GM19099 (cell line): Measurements from ENCODE around the gene SPTY2D1.

Experiments used
- POLR2A ChIP-seq: IDR thresholded peaks from 3 replicates; pipeline ENCODE4 v1.6.1; 2011; ENCODE audit warnings: low read depth; ENCODE audit not compliant: insufficient read length; ENCODE audit errors: extremely low read depth

The SPTY2D1 gene

GRCh38 chr11:18618342-18619025 is 15.7 kb downstream of the SPTY2D1 start:
- no peak for TF ChIP-seq POLR2A

DNA sequence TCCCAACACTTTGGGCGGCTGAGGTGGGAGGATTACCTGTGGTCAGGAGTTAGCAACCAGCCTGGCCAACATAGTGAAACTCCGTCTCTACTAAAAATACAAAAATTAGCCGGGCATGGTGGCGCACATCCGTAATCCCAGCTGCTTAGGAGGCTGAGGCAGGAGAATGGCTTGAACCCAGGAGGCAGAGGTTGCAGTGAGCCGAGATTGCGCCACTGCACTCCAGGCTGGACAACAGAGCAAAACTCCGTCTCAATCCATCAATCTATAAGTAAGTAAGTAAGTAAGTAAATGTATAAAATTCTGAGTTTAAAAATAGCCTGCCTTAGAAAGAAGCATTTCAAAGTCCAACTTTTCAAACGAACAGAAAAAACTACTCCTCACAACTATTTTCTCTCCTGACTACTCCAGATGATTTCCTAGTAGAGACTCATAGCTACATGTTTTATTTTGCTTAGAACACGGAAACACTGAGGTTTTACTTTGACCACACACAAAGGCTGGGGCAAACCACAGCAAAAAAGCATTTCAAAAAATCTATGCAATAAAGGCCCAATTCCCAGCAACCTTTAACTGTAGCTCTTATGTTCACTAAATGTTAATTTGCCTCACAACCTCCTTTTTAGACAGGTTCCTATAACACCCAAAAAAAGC is 16.3 kb downstream of the SPTY2D1 start:
- TF ChIP-seq POLR2A, result no peak

GRCh38 chr11:18615628-18616392 is 18.3 kb downstream of the SPTY2D1 start:
- TF ChIP-seq POLR2A, result no peak

- TF ChIP-seq POLR2A, result no peak
These were observed 19.5 kb downstream of the SPTY2D1 start for GRCh38 chr11:18614667-18615066.

DNA sequence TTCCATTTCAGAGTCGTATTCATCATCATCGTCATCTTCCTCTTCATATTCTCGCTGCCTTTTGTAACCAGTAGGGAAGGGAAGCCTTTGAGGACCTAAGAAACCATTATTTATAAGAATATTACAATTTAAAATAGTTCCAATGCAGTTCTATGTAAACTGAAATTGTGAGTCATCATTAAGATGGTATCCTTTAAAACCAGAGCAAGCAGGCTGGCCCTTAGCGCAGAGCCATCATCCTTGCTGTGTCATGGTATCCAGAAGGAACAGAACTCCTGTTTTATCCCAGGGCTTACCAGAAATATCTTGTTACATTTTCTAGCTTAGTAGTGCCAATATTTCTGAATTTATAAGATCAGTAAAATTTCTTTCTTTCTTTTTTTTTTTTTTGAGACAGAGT is 21.7 kb downstream of the SPTY2D1 start:
- no peak for TF ChIP-seq POLR2A

DNA sequence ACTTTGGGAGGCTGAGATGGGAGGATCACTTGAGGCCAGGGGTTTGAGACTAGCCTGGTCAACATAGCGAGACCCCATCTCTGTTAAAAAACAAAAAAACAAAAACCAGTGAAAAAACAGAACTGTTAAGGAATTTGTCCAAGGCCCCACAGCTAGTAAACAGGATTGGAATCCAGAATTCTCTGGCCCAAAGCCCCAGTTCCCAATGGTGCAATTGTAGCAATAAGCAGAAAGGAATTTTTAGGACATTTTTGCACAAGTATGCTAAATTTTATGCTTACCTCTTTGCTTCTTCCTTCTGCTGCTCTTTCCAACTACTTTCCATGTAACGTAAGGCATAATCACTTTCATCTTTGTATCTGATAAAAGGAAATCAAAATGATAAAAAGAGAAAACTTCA is 22.9 kb downstream of the SPTY2D1 start:
- TF ChIP-seq POLR2A, result no peak

- TF ChIP-seq POLR2A, result no peak
These were observed 25.8 kb downstream of the SPTY2D1 start for GRCh38 chr11:18608376-18608775.

GRCh38 chr11:18600915-18601569 is 33.1 kb downstream of the SPTY2D1 start:
- TF ChIP-seq POLR2A, result no peak

GRCh38 chr11:18599739-18600230 is 34.4 kb downstream of the SPTY2D1 start, which contains the start of gene MISFA:
MISFA (plus strand) TSS chr11:18599789; CDS start chr11:18599929, 140 bp downstream.
- TF ChIP-seq POLR2A, result no peak

DNA sequence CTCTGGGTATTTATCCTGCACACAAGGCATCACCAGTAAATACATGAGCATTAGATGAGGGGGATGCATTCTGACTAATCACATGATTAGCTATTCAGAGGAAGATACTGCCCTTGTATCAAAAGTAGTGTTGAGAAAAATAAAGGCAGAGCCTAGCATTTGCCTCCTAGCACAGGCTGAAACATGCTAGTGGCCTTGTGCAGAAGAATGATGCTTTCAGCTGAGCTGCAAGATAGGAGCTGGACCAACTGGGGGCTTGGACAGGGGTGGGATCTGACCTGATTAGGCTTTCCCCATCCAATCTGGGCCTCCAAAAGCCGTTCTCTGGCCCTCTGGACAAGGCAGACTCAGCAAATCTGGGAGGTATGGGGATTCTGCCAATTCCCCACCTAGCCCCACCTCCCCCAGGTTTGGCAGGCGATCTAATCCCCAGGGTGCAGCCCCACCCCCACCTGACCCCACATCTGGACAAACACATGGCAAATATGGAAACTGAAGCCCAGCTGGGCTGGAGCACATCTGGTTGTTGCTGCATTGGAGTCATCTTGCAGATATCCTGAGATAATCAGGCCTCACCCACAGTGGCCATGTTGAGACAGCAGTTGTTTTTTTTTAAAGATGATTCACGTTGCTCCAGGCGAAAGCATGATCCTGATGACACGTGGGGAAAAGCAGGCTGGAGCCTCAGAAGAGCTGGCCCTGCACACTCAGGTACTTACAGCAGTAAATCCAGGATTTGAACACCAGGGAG is 39.0 kb downstream of the SPTY2D1 start:
- no peak for TF ChIP-seq POLR2A

DNA sequence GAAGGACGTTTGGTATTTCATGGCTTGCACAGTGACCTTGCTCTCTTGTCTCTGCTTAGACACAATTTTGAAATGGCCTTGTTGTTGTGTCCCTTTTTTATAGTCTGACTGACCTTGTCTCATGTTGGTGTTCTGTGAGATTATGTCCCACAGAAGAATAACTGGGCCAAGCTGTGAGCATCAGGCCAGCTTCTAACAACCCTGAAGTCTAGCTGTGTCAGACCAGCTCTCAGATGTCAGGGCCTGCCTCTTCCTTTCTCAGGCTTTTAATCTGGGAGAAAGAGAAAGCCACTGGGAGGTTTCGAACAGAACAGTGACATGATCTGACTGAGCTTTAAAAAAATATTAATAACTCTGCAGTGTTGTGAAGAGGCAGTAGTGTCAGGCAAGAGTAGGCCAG is 43.6 kb downstream of the SPTY2D1 start:
- TF ChIP-seq POLR2A, result no peak

DNA sequence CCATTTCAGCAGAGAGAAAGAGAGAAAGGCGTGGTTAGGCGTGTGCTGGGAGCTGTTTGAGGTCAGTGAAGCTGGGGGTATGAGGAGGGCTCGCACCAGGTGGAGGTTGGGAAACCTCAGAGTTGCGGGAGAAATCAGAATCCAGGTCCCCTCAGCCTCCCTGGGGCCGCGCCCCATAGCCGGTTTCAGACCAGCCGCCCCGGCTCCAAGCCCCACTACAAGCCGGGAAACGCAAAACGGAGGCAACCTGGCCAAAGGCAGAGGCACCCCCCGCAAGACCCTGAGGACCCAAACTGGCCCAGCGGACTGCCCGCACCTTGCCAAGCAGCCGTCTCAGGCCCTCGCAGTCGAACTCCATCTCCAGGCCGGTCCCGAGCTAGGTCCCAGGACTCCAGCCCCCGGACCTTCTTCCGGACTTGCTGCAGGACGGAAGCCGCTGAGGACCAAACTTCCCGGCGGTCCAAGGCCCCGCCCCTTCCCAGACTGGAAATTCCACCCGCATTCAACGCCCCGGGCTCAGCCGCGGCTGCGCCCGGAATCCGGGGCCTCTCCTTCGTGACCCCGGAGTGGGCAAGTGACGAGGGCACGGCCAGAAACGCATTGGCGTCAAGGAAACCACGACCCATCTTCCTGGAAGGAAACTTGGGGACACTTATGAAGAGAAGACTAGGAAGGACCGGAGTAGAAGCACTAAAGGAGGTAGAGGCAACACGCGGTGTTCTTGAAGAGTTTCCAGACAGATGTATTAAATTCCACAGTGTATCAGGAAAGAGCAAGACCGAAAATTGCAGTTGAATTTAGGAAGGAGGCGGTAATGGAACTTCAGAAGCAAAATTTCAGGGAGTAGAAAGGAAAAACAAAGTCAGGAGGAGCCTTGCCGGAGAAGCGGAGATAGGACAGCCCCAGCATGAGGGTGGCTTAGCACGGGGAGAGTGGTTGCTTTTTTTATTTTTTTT is 45.6 kb downstream of the SPTY2D1 start, which contains the start of gene UEVLD:
UEVLD (minus strand) TSS at position 438 of the 956 bp plus-strand sequence; CDS start at position 358, 80 bp downstream.
- TF ChIP-seq POLR2A, result peak; percentile 80

GRCh38 chr11:18581825-18582224 is 52.3 kb downstream of the SPTY2D1 start:
- no peak for TF ChIP-seq POLR2A
